Measurements from ENCODE around the gene PTP4A2. TPM values are rescaled to one million over a fixed set of nuclear protein-coding genes. Genes with fewer than 3 reads are reported as not detected.

The PTP4A2 gene
- total and polyA plus RNA-seq, 2 donors (not counting 1 experiment from before 2014, with no cell fraction given): 78.2 to 193 TPM

- peaks cover 73 to 76% of the 10 kb centered on the region in 2 donors for H3K4me1 ChIP-seq (ENCODE audit: control insufficient read depth in 2 of 2, insufficient read depth in 2 of 2, low read length in 2 of 2)
- TF ChIP-seq EZH2 (IDR thresholded peaks at IDR 0.05; ENCODE audit: borderline replicate concordance, insufficient read depth, low read depth, low read length, poor library complexity, severe bottlenecking) (no peak), CTCF (IDR thresholded peaks at IDR 0.05) (no peak)
- peak overlapping the region; percentile 68 to 78 for H3K27ac ChIP-seq (ENCODE audit: low read length in 2 of 2)
- peak overlapping the region; percentile 65 for H3K4me2 ChIP-seq (replicated peaks; ENCODE audit: low read depth, low read length, poor library complexity, severe bottlenecking)
- peaks cover 0 to 3% (median 0%) of the 10 kb centered on the region in 3 donors for H3K9me3 ChIP-seq (ENCODE audit: control extremely low read depth in 1 of 3, control insufficient read depth in 2 of 3, insufficient read depth in 1 of 3, low read length in 2 of 3)
- peaks cover 52% of the 10 kb centered on the region for H3K79me2 ChIP-seq (ENCODE audit: control insufficient read depth, insufficient read depth, low read length)
- Mint-ChIP-seq H3K27me3 (no peaks in the 10 kb centered on the region), H3K27ac (peak overlapping the region; percentile 87), H3K9me3 (ENCODE audit: insufficient read depth) (no peaks in the 10 kb centered on the region), H3K4me1 (peaks cover 72% of the 10 kb centered on the region), H3K4me3 (peak overlapping the region; percentile 91)
- peaks cover 0 to 5% of the 10 kb centered on the region in 2 experiments for H3K36me3 ChIP-seq (replicated peaks in 1 of 2; ENCODE audit: control extremely low read depth in 1 of 2, control insufficient read depth in 1 of 2, extremely low read depth in 1 of 2, insufficient read depth in 2 of 2, low read length in 1 of 2)
- H3K4me3 ChIP-seq (ENCODE audit: control extremely low read depth in 1 of 5, extremely low read depth in 1 of 5, insufficient read depth in 1 of 5, low read depth in 2 of 5, low read length in 4 of 5): peak overlapping the region; percentile 59 to 97 (median 78)
- ChIA-PET CTCF (interaction anchor here (0.6 to 14.9 kb wide), 9 partner anchors 10 to 205 kb away, joined by 3 to 433 read pairs (median 4); no protein-coding TSS in a partner anchor), POLR2A (interaction anchor here (0.5 to 1.9 kb wide), 9 partner anchors 10 to 880 kb away, joined by 3 to 12 read pairs (median 4); partner anchors contain the start of genes KHDRBS1, KPNA6, S100PBP and YARS1)
- no peaks in the 10 kb centered on the region for H3K27me3 ChIP-seq (replicated peaks in 1 of 4; ENCODE audit: control extremely low read depth in 1 of 4, control insufficient read depth in 3 of 4, insufficient read depth in 4 of 4, low read length in 3 of 4)
- H2AFZ ChIP-seq (ENCODE audit: insufficient read depth, low read depth, low read length, poor library complexity, severe bottlenecking): peak overlapping the region; percentile 76
- peak; percentile 87 for DNase-seq
- intact Hi-C loops (cut with micrococcal nuclease): loop anchor here (1.0 to 10.0 kb wide), 6 partner anchors 13 to 293 kb away; partner anchors contain the start of genes KHDRBS1 and PEF1
- peak; percentile 46 for ATAC-seq (ENCODE audit: low read depth)
- peak overlapping the region; percentile 85 for H3K9ac ChIP-seq (ENCODE audit: low read length)
- under 1% methylated on average over 76 of the region's 78 CpGs for WGBS (ENCODE audit: insufficient coverage)
- H4K20me1 ChIP-seq (ENCODE audit: control insufficient read depth, insufficient read depth, low read length, poor library complexity, severe bottlenecking): peaks cover 41% of the 10 kb centered on the region
These were observed 626 bp downstream of the PTP4A2 start for GRCh38 chr1:31937300-31938183.
